ENCODE data around the gene CBX8.

DNA sequence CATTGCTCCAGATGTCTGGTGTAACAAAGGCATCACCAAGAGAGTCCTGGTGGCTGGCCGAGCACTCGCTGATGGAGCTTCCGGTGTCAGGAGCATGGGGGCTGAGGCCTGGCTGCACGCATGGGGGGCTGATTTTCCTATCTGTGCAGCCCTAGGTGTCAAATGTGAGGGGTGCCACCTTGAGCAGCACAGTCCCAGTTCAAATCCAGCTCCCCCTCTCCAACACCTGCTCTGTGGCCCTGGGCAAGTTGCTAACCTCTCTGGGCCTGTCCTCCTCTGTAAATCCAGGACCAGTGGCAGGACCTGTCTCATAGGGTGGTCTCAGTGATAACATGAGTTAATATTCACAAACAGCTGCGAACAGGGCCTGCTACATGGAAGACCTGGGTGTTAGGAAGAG, 53.3 kb downstream of the CBX8 start:
- TF ChIP-seq, protein P1, sequence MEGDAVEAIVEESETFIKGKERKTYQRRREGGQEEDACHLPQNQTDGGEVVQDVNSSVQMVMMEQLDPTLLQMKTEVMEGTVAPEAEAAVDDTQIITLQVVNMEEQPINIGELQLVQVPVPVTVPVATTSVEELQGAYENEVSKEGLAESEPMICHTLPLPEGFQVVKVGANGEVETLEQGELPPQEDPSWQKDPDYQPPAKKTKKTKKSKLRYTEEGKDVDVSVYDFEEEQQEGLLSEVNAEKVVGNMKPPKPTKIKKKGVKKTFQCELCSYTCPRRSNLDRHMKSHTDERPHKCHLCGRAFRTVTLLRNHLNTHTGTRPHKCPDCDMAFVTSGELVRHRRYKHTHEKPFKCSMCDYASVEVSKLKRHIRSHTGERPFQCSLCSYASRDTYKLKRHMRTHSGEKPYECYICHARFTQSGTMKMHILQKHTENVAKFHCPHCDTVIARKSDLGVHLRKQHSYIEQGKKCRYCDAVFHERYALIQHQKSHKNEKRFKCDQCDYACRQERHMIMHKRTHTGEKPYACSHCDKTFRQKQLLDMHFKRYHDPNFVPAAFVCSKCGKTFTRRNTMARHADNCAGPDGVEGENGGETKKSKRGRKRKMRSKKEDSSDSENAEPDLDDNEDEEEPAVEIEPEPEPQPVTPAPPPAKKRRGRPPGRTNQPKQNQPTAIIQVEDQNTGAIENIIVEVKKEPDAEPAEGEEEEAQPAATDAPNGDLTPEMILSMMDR (IDR thresholded peaks at IDR 0.05), result no peak
- no peak for TF ChIP-seq POLR2A (IDR thresholded peaks at IDR 0.05)

Data from thyroid gland (tissue), 4 donors.